GM12878 (cell line): Measurements from ENCODE around the gene PODXL2. TPM values are rescaled to one million over a fixed set of nuclear protein-coding genes. Genes with fewer than 3 reads are reported as not detected.

ENCODE experiments used
- ATAC-seq: fragments of 200-7000 bp; cut with Tn5 transposase; 3 replicates; pipeline ENCODE4 v1.9.1; 2020; ENCODE audit warnings: mild to moderate bottlenecking, moderate library complexity
- BruUV-seq: library from RNA; stranded (reverse); fragments of 400-500 nt; replicated peaks from 2 replicates; lab custom pipeline; 2021; lab: Mats Ljungman, UMichigan
- CTCF ChIA-PET: fragments of 300-600 bp; sonication (Branson Sonifier 250); formaldehyde crosslinking; extraction: SDS; loops from one replicate; lab custom pipeline; 2021; ENCODE audit warnings: inconsistent platforms; lab: Yijun Ruan, JAX
- POLR2A ChIA-PET: fragments of 350-600 bp; formaldehyde crosslinking; extraction: SDS; loops from one replicate; lab custom pipeline; 2021; ENCODE audit warnings: inconsistent platforms; lab: Charles Lee
- RAD21 ChIA-PET: fragments of 300-600 bp; sonication (Branson Sonifier 250); formaldehyde crosslinking; loops from one replicate; lab custom pipeline; 2023; ENCODE audit warnings: antibody characterized with exemption; ENCODE audit not compliant: unreplicated experiment; lab: Charles Lee
- SMC1A ChIA-PET: fragments of 300-600 bp; sonication (Branson Sonifier 250); formaldehyde crosslinking; loops from one replicate; lab custom pipeline; 2023; ENCODE audit not compliant: unreplicated experiment, uncharacterized antibody; lab: Charles Lee
- DNase-seq: peaks from one replicate; pipeline ENCODE4 v3.0.0-alpha.2; 2011; ENCODE audit warnings: low read depth, low spot score
- FAIRE-seq: peaks from 3 replicates; lab custom pipeline; 2011; peaks lifted over from hg19 to GRCh38; lab: Jason Lieb, UNC
- H2AFZ ChIP-seq: 2 replicates; pipeline ENCODE4 v1.6.0; 2011; ENCODE audit warnings: low read depth, low read length, control low read depth; ENCODE audit not compliant: control insufficient read depth
- H3K27ac ChIP-seq: 2 replicates; pipeline ENCODE4 v1.5.1; 2011; ENCODE audit warnings: control low read depth; ENCODE audit not compliant: control insufficient read depth, insufficient read depth
- H3K27me3 ChIP-seq, 2 experiments: replicated peaks in 1 of 2; 2 replicates each; pipeline versions ENCODE4 v1.6.0 to v1.6.1; 2011; ENCODE audit warnings: low read length in 1 of 2; ENCODE audit not compliant: control insufficient read depth in 2 of 2, insufficient read depth in 2 of 2
- H3K36me3 ChIP-seq, 2 experiments: 2 replicates each; pipeline ENCODE4 v1.5.1; 2011; ENCODE audit warnings: low read length in 1 of 2; ENCODE audit not compliant: control insufficient read depth in 2 of 2, insufficient read depth in 2 of 2
- H3K4me1 ChIP-seq: 2 replicates; pipeline ENCODE4 v1.6.1; 2011; ENCODE audit warnings: mild to moderate bottlenecking, low read length, moderate library complexity, mixed read lengths; ENCODE audit not compliant: control insufficient read depth, insufficient read depth
- H3K4me2 ChIP-seq: 2 replicates; pipeline ENCODE4 v1.6.0; 2011; ENCODE audit warnings: control low read depth; ENCODE audit not compliant: control insufficient read depth, insufficient read depth
- H3K4me3 ChIP-seq: fragments of 200-600 bp; sonication (generic); 2 replicates; pipeline ENCODE4 v1.5.1; 2016
- H3K79me2 ChIP-seq: 2 replicates; pipeline ENCODE4 v1.6.0; 2011; ENCODE audit warnings: low read length; ENCODE audit not compliant: control insufficient read depth, insufficient read depth
- H3K9ac ChIP-seq: 2 replicates; pipeline ENCODE4 v1.8.0; 2011; ENCODE audit warnings: low read length, control low read depth, mixed read lengths; ENCODE audit not compliant: control insufficient read depth, insufficient read depth
- H3K9me3 ChIP-seq: replicated peaks from 3 replicates; pipeline ENCODE4 v1.5.1; 2011; ENCODE audit warnings: mild to moderate bottlenecking, low read length; ENCODE audit not compliant: control insufficient read depth, insufficient read depth
- H4K20me1 ChIP-seq: 2 replicates; pipeline ENCODE4 v1.6.0; 2011; ENCODE audit not compliant: control insufficient read depth, insufficient read depth
- ATF2 ChIP-seq: IDR thresholded peaks from 2 replicates; pipeline ENCODE4 v1.6.1; 2012; ENCODE audit warnings: low read length, inconsistent platforms
- ELK1 ChIP-seq: IDR thresholded peaks from 2 replicates; pipeline ENCODE4 v1.6.1; 2012; ENCODE audit warnings: low read depth, low read length, improper control_type of control experiment
- MTA2 ChIP-seq: fragments of 450-650 bp; IDR thresholded peaks from 2 replicates; pipeline ENCODE4 v1.6.1; 2016; ENCODE audit warnings: low read depth, mild to moderate bottlenecking, moderate library complexity
- MTA3 ChIP-seq: IDR thresholded peaks from 2 replicates; pipeline ENCODE4 v1.6.1; 2012; ENCODE audit warnings: low read length, inconsistent platforms, borderline replicate concordance
- RAD21 ChIP-seq: IDR thresholded peaks from 2 replicates; pipeline ENCODE4 v1.6.1; 2011; ENCODE audit warnings: mild to moderate bottlenecking, low read depth, low read length, moderate library complexity; ENCODE audit not compliant: insufficient read depth
- RELA ChIP-seq: fragments of 450-650 bp; IDR thresholded peaks from 2 replicates; pipeline ENCODE4 v1.8.0; 2014; ENCODE audit warnings: borderline replicate concordance; ENCODE audit not compliant: partially characterized antibody
- ZBTB11 ChIP-seq: fragments of 450-650 bp; formaldehyde crosslinking; IDR thresholded peaks from 2 replicates; pipeline ENCODE4 v1.5.0; 2022; ENCODE audit warnings: mild to moderate bottlenecking, missing genetic modification characterization
- ZNF274 ChIP-seq: IDR thresholded peaks from one replicate; pipeline ENCODE4 v1.8.0; 2011; ENCODE audit not compliant: insufficient read length, insufficient read depth
- WGBS: methylation state at CpG from one replicate; pipeline ENCODE4 v1.1.6; 2016; ENCODE audit warnings: low lambda C conversion rate; ENCODE audit not compliant: insufficient replicate concordance, insufficient coverage; ENCODE audit errors: missing lambda C conversion rate; 5-methylcytosine and 5-hydroxymethylcytosine counted together
- in situ Hi-C: fragments of 300-500 bp; cut with MboI; formaldehyde crosslinking; loops from 9 replicates; pipeline ENCODE4 v1.14.3; 2018; ENCODE audit warnings: mixed read lengths
- intact Hi-C: fragments of 100-400 bp; cut with micrococcal nuclease; formaldehyde crosslinking; loops from one replicate; pipeline ENCODE4 v1.14.2; 2022; ENCODE audit not compliant: unreplicated experiment
- polyA plus RNA-seq, 11 experiments: library from polyadenylated mRNA; depleted of rRNA in 4 of 11; unstranded in 6 of 11; stranded (reverse) in 5 of 11; fragments of >200 nt; fragmentation: Nextera tagmentation in 4 of 11; fragmentation: Illumina TruSeq in 1 of 11; extraction: Ambion mirVana in 4 of 11; extraction: Trizol in 1 of 11; gene quantifications; 1 replicate in 1 of 11; 2 replicates in 10 of 11; pipeline versions ENCODE4 v1.2.1 to v1.2.3, GENCODE V29; 2011 to 2016; ENCODE audit warnings: inconsistent platforms in 2 of 11, missing spikeins in 2 of 11, low read depth in 1 of 11
- total RNA-seq, 4 experiments: library from RNA; depleted of rRNA in 3 of 4; stranded (reverse); fragments of >200 nt in 3 of 4; fragmentation: Illumina TruSeq in 1 of 4; extraction: Trizol in 1 of 4; gene quantifications; 2 replicates each; pipeline versions ENCODE4 v1.2.1 to v1.2.3, GENCODE V29; 2013 to 2021

PODXL2 gene
- total and polyA plus RNA-seq, 10 of the 15 experiments (the other 5 are each of a cell fraction or from before 2014, with no cell fraction given), result 0.03 to 24.4 (median 13.6) TPM; not detected in 2

GRCh38 chr3:127701280-127701911 is 72.4 kb downstream of the PODXL2 start:
- no peaks in the 10 kb centered on the region for H3K27me3 ChIP-seq
- H3K9me3 ChIP-seq, result peaks cover 2% of the 10 kb centered on the region; the same call in 2 of the 3 replicates
- CTCF ChIA-PET, result no interaction called here
- SMC1A ChIA-PET, result no interaction called here
- no peak overlapping the region for H3K27ac ChIP-seq
- POLR2A ChIA-PET, result interaction anchor here (0.6 kb wide), 1 partner anchor 179 kb away, joined by 3 read pairs; no protein-coding TSS in a partner anchor
- WGBS, result 87% methylated on average over 11 of the region's 11 CpGs
- FAIRE-seq (no peak), ATAC-seq (no peak), DNase-seq (no peak)
- intact Hi-C loops (no loop called here), in situ Hi-C loops (no loop called here)
- H3K4me1 ChIP-seq, result peaks cover 14% of the 10 kb centered on the region
- H4K20me1 ChIP-seq, result no peaks in the 10 kb centered on the region
- no peak overlapping the region for H3K4me3 ChIP-seq
- H3K4me2 ChIP-seq, result no peak overlapping the region
- no peak for TF ChIP-seq MTA2
- no peak for TF ChIP-seq RAD21
- no peak for TF ChIP-seq ZNF274
- TF ChIP-seq ZBTB11, result no peak
- no peak for TF ChIP-seq ELK1
- no peak for TF ChIP-seq MTA3
- TF ChIP-seq ATF2, result no peak
- TF ChIP-seq RELA, result no peak
- RAD21 ChIA-PET, result interaction anchor here (0.7 kb wide), 1 partner anchor 121 kb away, joined by 3 read pairs; the partner anchor contains the start of gene MGLL
- no peak overlapping the region for H3K9ac ChIP-seq
- H2AFZ ChIP-seq, result no peak overlapping the region
- no peaks in the 10 kb centered on the region; the same call in none of the 2 replicates for H3K79me2 ChIP-seq
- BruUV-seq, result no TSS peak
- H3K36me3 ChIP-seq, result peaks cover 21 to 46% of the 10 kb centered on the region in 2 experiments; a peak in 3 of 4 replicates
